Fibroblast of lung (primary cell): ENCODE data around the gene PPP2CA. TPM values are rescaled to one million over a fixed set of nuclear protein-coding genes. Genes with fewer than 3 reads are reported as not detected.

Experiments
- DNase-seq, 2 donors: peaks; one replicate each; pipeline versions ENCODE4 v3.0.0 to v3.0.0-alpha.2; 2010; ENCODE audit warnings: low read depth in 2 of 2
- H2AFZ ChIP-seq: 2 replicates; pipeline ENCODE4 v1.5.1; 2012; ENCODE audit warnings: low read length, control low read depth, inconsistent platforms
- H3K27ac ChIP-seq: 2 replicates; pipeline ENCODE4 v1.5.1; 2011; ENCODE audit warnings: low read length, control low read depth; ENCODE audit not compliant: insufficient read depth
- H3K27me3 ChIP-seq: 2 replicates; pipeline ENCODE4 v1.5.1; 2011; ENCODE audit warnings: mild to moderate bottlenecking, low read length; ENCODE audit not compliant: control insufficient read depth, insufficient read depth
- H3K36me3 ChIP-seq: 2 replicates; pipeline ENCODE4 v1.5.1; 2011; ENCODE audit warnings: low read length; ENCODE audit not compliant: control insufficient read depth, insufficient read depth
- H3K4me1 ChIP-seq: 2 replicates; pipeline ENCODE4 v1.5.1; 2011; ENCODE audit warnings: low read length; ENCODE audit not compliant: control insufficient read depth, insufficient read depth; ENCODE audit errors: extremely low read depth
- H3K4me2 ChIP-seq: 2 replicates; pipeline ENCODE4 v1.5.1; 2011; ENCODE audit warnings: low read length, control low read depth; ENCODE audit not compliant: insufficient read depth; ENCODE audit errors: extremely low read depth
- H3K4me3 ChIP-seq, 4 experiments: fragments of 200-600 bp in 1 of 4; sonication (generic) in 1 of 4; replicated peaks in 1 of 4; 2 replicates each; pipeline ENCODE4 v1.5.1; 2011 to 2016; ENCODE audit warnings: low read length in 4 of 4, low read depth in 3 of 4, mild to moderate bottlenecking in 3 of 4, control low read depth in 2 of 4, inconsistent platforms in 1 of 4, mixed read lengths in 1 of 4; ENCODE audit not compliant: insufficient read depth in 1 of 4; ENCODE audit errors: control extremely low read depth in 1 of 4
- H3K79me2 ChIP-seq: 2 replicates; pipeline ENCODE4 v1.5.1; 2012; ENCODE audit warnings: mild to moderate bottlenecking, low read length, inconsistent platforms; ENCODE audit not compliant: control insufficient read depth, insufficient read depth
- H3K9ac ChIP-seq: 2 replicates; pipeline ENCODE4 v1.5.1; 2011; ENCODE audit warnings: mild to moderate bottlenecking, low read length, control low read depth; ENCODE audit not compliant: insufficient read depth
- H3K9me3 ChIP-seq: 2 replicates; pipeline ENCODE4 v1.5.1; 2012; ENCODE audit warnings: low read depth, low read length; ENCODE audit not compliant: control insufficient read depth, insufficient read depth
- H4K20me1 ChIP-seq: 2 replicates; pipeline ENCODE4 v1.5.1; 2011; ENCODE audit warnings: low read length; ENCODE audit not compliant: control insufficient read depth, insufficient read depth; ENCODE audit errors: extremely low read depth
- EZH2 ChIP-seq: IDR thresholded peaks from 2 replicates; pipeline ENCODE4 v1.5.1; 2012; ENCODE audit warnings: low read length, control low read depth, mild to moderate bottlenecking; ENCODE audit errors: missing control alignments
- polyA plus RNA-seq, 2 donors: library from polyadenylated mRNA; depleted of rRNA in 1 of 2; stranded (reverse) in 1 of 2; unstranded in 1 of 2; fragments of >200 nt; gene quantifications; 2 replicates each; pipeline ENCODE4 v1.2.1, GENCODE V29; 2011 to 2012; ENCODE audit warnings: missing spikeins in 1 of 2
- total RNA-seq: library from RNA; depleted of rRNA; stranded (reverse); fragments of >200 nt; gene quantifications from 2 replicates; pipeline ENCODE4 v1.2.1, GENCODE V29; 2014
- TF ChIP-seq, protein P1 (sequence below), 2 donors: IDR thresholded peaks in 1 of 2; conservative IDR thresholded peaks in 1 of 2; 1 replicate in 1 of 2; 2 replicates in 1 of 2; pipeline ENCODE4 v1.5.1; 2011 to 2012; ENCODE audit warnings: low read length in 2 of 2, control low read depth in 1 of 2, inconsistent platforms in 1 of 2, low read depth in 1 of 2, mild to moderate bottlenecking in 1 of 2

The PPP2CA gene
- total and polyA plus RNA-seq, 2 donors (not counting 1 experiment from before 2014, with no cell fraction given): 58.6 to 191 TPM

GRCh38 chr5:134183481-134183880 is 42.4 kb downstream of the PPP2CA start:
- no peaks in the 10 kb centered on the region for H3K9me3 ChIP-seq
- H3K27ac ChIP-seq: no peak overlapping the region
- no peaks in the 10 kb centered on the region for H3K36me3 ChIP-seq
- H2AFZ ChIP-seq: no peak overlapping the region
- DNase-seq: no peak
- no peaks in the 10 kb centered on the region for H4K20me1 ChIP-seq
- TF ChIP-seq EZH2: no peak
- TF ChIP-seq, protein P1, sequence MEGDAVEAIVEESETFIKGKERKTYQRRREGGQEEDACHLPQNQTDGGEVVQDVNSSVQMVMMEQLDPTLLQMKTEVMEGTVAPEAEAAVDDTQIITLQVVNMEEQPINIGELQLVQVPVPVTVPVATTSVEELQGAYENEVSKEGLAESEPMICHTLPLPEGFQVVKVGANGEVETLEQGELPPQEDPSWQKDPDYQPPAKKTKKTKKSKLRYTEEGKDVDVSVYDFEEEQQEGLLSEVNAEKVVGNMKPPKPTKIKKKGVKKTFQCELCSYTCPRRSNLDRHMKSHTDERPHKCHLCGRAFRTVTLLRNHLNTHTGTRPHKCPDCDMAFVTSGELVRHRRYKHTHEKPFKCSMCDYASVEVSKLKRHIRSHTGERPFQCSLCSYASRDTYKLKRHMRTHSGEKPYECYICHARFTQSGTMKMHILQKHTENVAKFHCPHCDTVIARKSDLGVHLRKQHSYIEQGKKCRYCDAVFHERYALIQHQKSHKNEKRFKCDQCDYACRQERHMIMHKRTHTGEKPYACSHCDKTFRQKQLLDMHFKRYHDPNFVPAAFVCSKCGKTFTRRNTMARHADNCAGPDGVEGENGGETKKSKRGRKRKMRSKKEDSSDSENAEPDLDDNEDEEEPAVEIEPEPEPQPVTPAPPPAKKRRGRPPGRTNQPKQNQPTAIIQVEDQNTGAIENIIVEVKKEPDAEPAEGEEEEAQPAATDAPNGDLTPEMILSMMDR (conservative IDR thresholded peaks at IDR 0.05 in 1 of 2, IDR thresholded peaks at IDR 0.05 in 1 of 2; ENCODE audit: low read depth in 1 of 2, low read length in 2 of 2): no peak
- no peaks in the 10 kb centered on the region for H3K27me3 ChIP-seq
- H3K9ac ChIP-seq: no peak overlapping the region
- H3K79me2 ChIP-seq: no peaks in the 10 kb centered on the region
- H3K4me3 ChIP-seq: no peak overlapping the region
- H3K4me2 ChIP-seq: no peak overlapping the region
- H3K4me1 ChIP-seq: no peaks in the 10 kb centered on the region

GRCh38 chr5:134178096-134178419 is 47.8 kb downstream of the PPP2CA start:
- no peak for DNase-seq
- Histone ChIP-seq H3K4me3 (peak overlapping the region in 1 of 4 experiments; percentile 79), H3K27me3 (no peaks in the 10 kb centered on the region), H3K27ac (no peak overlapping the region), H3K4me2 (peak overlapping the region; percentile 96), H3K9ac (no peak overlapping the region), H3K79me2 (peaks cover 37% of the 10 kb centered on the region), H4K20me1 (peaks cover 6% of the 10 kb centered on the region), H3K9me3 (no peaks in the 10 kb centered on the region), H3K4me1 (peaks cover 7% of the 10 kb centered on the region), H3K36me3 (peaks cover 2% of the 10 kb centered on the region), H2AFZ (no peak overlapping the region)
- TF ChIP-seq, protein P1 (conservative IDR thresholded peaks at IDR 0.05 in 1 of 2, IDR thresholded peaks at IDR 0.05 in 1 of 2; ENCODE audit: low read depth in 1 of 2, low read length in 2 of 2): no peak
- no peak for TF ChIP-seq EZH2

DNA sequence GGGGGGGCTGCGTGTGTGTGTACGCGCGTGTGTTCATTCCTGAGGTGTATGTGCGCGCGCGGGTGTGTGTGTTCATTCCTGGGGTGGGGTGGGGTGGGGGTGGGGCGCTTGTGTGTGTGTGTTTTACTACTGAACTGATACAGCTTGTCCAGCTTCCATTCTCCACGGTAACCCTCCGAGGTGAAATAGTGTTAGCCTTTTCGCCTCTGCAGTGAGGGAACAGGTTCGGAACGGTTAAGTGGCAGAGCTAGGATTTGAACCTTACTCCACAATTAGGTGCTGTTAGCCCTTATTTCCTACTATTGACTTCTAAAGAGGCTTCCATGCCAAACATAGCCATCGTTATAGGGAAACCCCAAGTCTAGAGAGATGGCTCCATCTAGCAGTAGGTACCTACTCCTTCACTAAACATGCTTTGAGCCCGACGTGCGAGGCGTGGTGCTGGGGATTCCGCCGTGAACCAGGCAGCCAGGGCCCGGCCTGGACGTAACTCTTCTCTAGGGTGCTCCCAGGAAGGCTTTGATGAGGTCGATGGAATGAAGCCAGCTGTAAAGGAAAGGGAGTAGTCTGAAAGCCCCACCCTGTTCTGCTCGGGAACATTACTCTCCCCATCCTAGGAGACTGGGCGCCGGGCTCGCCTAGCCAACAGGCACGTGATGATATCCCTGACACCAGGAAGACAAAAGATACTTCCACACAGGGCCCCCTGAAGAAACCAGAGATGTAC is 48.3 kb downstream of the PPP2CA start:
- Histone ChIP-seq H3K27ac (peak overlapping the region; percentile 96), H3K4me2 (peak overlapping the region; percentile 96), H2AFZ (peak overlapping the region; percentile 25), H3K4me3 (peak overlapping the region; percentile 79 to 96 (median 94)), H3K79me2 (peaks cover 40% of the 10 kb centered on the region), H3K4me1 (peaks cover 7% of the 10 kb centered on the region), H4K20me1 (peaks cover 6% of the 10 kb centered on the region), H3K9ac (peak overlapping the region; percentile 98), H3K36me3 (peaks cover 3% of the 10 kb centered on the region), H3K27me3 (no peaks in the 10 kb centered on the region), H3K9me3 (no peaks in the 10 kb centered on the region)
- TF ChIP-seq, protein P1 (conservative IDR thresholded peaks at IDR 0.05 in 1 of 2, IDR thresholded peaks at IDR 0.05 in 1 of 2; ENCODE audit: low read depth in 1 of 2, low read length in 2 of 2): no peak
- no peak for TF ChIP-seq EZH2
- DNase-seq: peak; percentile 12 to 34
